ENCODE results near the gene ZKSCAN8. TPM values are rescaled to one million over a fixed set of nuclear protein-coding genes. Genes with fewer than 3 reads are reported as not detected.

The ZKSCAN8 gene
- total RNA-seq, 1 experiment from 2014 or later: 29.4 TPM

DNA sequence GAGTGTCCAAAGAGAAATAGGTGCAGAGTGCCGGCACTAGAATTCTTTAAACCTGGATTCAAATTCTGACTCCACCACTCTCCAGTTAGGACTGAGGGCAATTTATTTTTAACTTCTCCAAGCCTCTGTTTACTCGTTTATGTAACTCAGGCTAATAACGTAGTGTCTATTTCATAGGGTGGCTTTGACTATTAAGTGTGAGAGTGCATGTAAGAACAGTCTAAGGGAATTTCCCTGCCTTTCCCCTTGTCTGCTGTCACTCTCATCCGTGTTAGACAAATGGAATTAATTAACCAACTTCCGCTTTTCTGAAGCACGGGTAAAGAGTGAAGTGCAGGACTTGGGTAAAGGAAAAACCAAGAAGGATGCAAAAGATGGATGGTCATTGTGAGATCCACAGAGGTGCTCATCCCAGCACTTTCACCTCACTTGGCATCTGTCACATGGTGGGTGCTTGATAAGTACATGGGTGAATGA lies 4.1 kb upstream of the ZKSCAN8 start:
- TF ChIP-seq CTCF (conservative IDR thresholded peaks at IDR 0.05; ENCODE audit: low read depth, low read length) (no peak), EZH2 (IDR thresholded peaks at IDR 0.05; ENCODE audit: borderline replicate concordance, low read depth, low read length, poor library complexity, severe bottlenecking) (no peak)
- H3K27ac ChIP-seq (ENCODE audit: low read depth, low read length, poor library complexity, severe bottlenecking): peak overlapping the region; percentile 93
- CTCF ChIA-PET: no interaction called here
- intact Hi-C loops (cut with micrococcal nuclease; ENCODE audit: unreplicated experiment): loop anchor here (2.0 to 10.0 kb wide), 4 partner anchors 117 to 447 kb away; partner anchors contain the start of genes NKAPL, ZKSCAN4 and ZSCAN31
- DNase-seq (ENCODE audit: low spot score): peak; percentile 66
- no TSS peak for BruUV-seq (replicated peaks)
- peaks cover 9% of the 10 kb centered on the region for H3K36me3 ChIP-seq (ENCODE audit: insufficient read depth, low read length, poor library complexity, severe bottlenecking)
- no peaks in the 10 kb centered on the region for H3K27me3 ChIP-seq (replicated peaks; ENCODE audit: insufficient read depth, low read depth, low read length, poor library complexity)
- H3K9me3 ChIP-seq (ENCODE audit: low read depth, low read length, poor library complexity, severe bottlenecking): no peaks in the 10 kb centered on the region
- POLR2A ChIA-PET (ENCODE audit: low non-redundant PET): no interaction called here
- peak overlapping the region; percentile 64 for H3K4me3 ChIP-seq (ENCODE audit: low read depth, low read length, poor library complexity, severe bottlenecking)
- peaks cover 18% of the 10 kb centered on the region for H3K4me1 ChIP-seq (ENCODE audit: insufficient read depth, low read length, poor library complexity, severe bottlenecking)

DNA sequence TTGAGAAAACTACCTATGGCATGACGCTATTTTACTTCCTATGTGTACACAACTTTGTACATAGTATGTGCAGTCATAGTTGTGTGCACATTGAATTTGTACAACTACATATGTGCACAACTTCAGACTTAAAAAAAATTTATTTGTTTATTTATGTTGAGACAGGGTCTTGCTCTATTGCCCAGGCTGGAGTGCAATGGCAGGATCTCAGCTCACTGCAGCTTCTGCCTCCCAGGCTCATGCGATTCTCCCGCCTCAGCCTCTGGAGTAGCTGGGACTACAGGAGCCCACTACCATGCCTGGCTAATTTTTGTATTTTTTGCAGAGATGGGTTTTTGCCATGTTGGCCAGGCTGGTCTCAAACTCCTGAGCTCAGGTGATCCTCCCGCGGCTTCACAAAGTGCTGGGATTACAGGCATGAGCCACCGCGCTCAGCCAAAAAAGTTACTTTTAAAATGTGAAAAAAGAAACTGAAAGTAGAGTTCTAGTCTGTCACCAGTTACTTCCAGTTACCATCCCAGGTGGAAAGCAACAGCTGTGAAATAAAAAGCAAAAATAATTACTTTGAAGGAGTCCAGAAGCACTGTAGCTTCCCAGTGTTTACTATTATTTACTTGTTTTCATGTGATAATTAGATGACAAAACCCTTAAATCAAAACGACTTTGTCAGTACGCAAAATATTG lies 1.7 kb upstream of the ZKSCAN8 start:
- DNase-seq (ENCODE audit: low spot score): no peak
- CTCF ChIA-PET: no interaction called here
- H3K4me3 ChIP-seq (ENCODE audit: low read depth, low read length, poor library complexity, severe bottlenecking): no peak overlapping the region
- no peak for TF ChIP-seq CTCF (conservative IDR thresholded peaks at IDR 0.05; ENCODE audit: low read depth, low read length)
- TF ChIP-seq EZH2 (IDR thresholded peaks at IDR 0.05; ENCODE audit: borderline replicate concordance, low read depth, low read length, poor library complexity, severe bottlenecking): no peak
- H3K9me3 ChIP-seq (ENCODE audit: low read depth, low read length, poor library complexity, severe bottlenecking): no peaks in the 10 kb centered on the region
- intact Hi-C loops (cut with micrococcal nuclease; ENCODE audit: unreplicated experiment): loop anchor here (5.0 to 10.0 kb wide), 4 partner anchors 67 to 445 kb away; partner anchors contain the start of genes NKAPL, ZKSCAN4 and ZSCAN31
- POLR2A ChIA-PET (ENCODE audit: low non-redundant PET): no interaction called here
- H3K27me3 ChIP-seq (replicated peaks; ENCODE audit: insufficient read depth, low read depth, low read length, poor library complexity): no peaks in the 10 kb centered on the region
- H3K27ac ChIP-seq (ENCODE audit: low read depth, low read length, poor library complexity, severe bottlenecking): no peak overlapping the region
- peaks cover 8% of the 10 kb centered on the region for H3K36me3 ChIP-seq (ENCODE audit: insufficient read depth, low read length, poor library complexity, severe bottlenecking)
- BruUV-seq (replicated peaks): no TSS peak
- H3K4me1 ChIP-seq (ENCODE audit: insufficient read depth, low read length, poor library complexity, severe bottlenecking): peaks cover 23% of the 10 kb centered on the region

GRCh38 chr6:28140616-28141015 lies 1.1 kb upstream of the ZKSCAN8 start:
- Histone ChIP-seq H3K9me3 (ENCODE audit: low read depth, low read length, poor library complexity, severe bottlenecking) (no peaks in the 10 kb centered on the region), H3K27ac (ENCODE audit: low read depth, low read length, poor library complexity, severe bottlenecking) (no peak overlapping the region), H3K27me3 (replicated peaks; ENCODE audit: insufficient read depth, low read depth, low read length, poor library complexity) (no peaks in the 10 kb centered on the region), H3K4me1 (ENCODE audit: insufficient read depth, low read length, poor library complexity, severe bottlenecking) (peaks cover 18% of the 10 kb centered on the region), H3K36me3 (ENCODE audit: insufficient read depth, low read length, poor library complexity, severe bottlenecking) (peaks cover 14% of the 10 kb centered on the region), H3K4me3 (ENCODE audit: low read depth, low read length, poor library complexity, severe bottlenecking) (no peak overlapping the region)
- no TSS peak for BruUV-seq (replicated peaks)
- ChIA-PET POLR2A (ENCODE audit: low non-redundant PET) (no interaction called here), CTCF (no interaction called here)
- intact Hi-C loops (cut with micrococcal nuclease; ENCODE audit: unreplicated experiment): loop anchor here (5.0 kb wide), 1 partner anchor 67 kb away; no protein-coding TSS in a partner anchor
- TF ChIP-seq CTCF (conservative IDR thresholded peaks at IDR 0.05; ENCODE audit: low read depth, low read length): no peak
- no peak for TF ChIP-seq EZH2 (IDR thresholded peaks at IDR 0.05; ENCODE audit: borderline replicate concordance, low read depth, low read length, poor library complexity, severe bottlenecking)
- no peak for DNase-seq (ENCODE audit: low spot score)
